Measurements from ENCODE around the gene RAPGEF6.

DNA sequence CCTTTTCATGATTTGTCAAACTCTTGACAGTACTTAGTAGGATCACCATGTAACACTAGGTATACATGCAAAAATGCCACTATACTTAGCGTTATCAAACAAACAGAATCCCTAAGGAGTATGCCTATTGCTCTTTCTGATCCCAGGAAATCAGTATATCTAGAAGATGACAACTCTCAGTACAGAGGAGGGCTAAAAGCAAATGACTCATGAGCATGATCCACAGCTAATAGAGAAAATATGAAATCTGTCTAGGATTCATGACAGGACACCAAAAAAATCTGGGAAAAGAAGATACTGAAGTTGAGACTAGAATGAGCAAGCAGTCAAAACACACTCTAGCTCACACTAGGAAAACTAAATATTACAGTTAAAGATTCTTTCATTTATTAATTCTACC lies 89.2 kb downstream of the RAPGEF6 start:
- TF ChIP-seq, protein P1, sequence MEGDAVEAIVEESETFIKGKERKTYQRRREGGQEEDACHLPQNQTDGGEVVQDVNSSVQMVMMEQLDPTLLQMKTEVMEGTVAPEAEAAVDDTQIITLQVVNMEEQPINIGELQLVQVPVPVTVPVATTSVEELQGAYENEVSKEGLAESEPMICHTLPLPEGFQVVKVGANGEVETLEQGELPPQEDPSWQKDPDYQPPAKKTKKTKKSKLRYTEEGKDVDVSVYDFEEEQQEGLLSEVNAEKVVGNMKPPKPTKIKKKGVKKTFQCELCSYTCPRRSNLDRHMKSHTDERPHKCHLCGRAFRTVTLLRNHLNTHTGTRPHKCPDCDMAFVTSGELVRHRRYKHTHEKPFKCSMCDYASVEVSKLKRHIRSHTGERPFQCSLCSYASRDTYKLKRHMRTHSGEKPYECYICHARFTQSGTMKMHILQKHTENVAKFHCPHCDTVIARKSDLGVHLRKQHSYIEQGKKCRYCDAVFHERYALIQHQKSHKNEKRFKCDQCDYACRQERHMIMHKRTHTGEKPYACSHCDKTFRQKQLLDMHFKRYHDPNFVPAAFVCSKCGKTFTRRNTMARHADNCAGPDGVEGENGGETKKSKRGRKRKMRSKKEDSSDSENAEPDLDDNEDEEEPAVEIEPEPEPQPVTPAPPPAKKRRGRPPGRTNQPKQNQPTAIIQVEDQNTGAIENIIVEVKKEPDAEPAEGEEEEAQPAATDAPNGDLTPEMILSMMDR (IDR thresholded peaks at IDR 0.05): no peak
- TF ChIP-seq POLR2A (IDR thresholded peaks at IDR 0.05): no peak
